AG09309 (cell line): ENCODE data around the gene PHF8.

ENCODE experiments used
- DNase-seq: peaks from one replicate; pipeline ENCODE4 v3.0.0-alpha.2; 2010; ENCODE audit warnings: low read depth
- H3K4me3 ChIP-seq: 2 replicates; pipeline ENCODE4 v1.5.1; 2011; ENCODE audit warnings: mild to moderate bottlenecking, low read depth, low read length, moderate library complexity; ENCODE audit not compliant: control insufficient read depth
- TF ChIP-seq, protein P1 (sequence below): IDR thresholded peaks from 2 replicates; pipeline ENCODE4 v1.5.1; 2011; ENCODE audit warnings: mild to moderate bottlenecking, low read depth, low read length, inconsistent platforms; ENCODE audit not compliant: insufficient read depth, control insufficient read depth; ENCODE audit errors: missing control alignments

The PHF8 gene

DNA sequence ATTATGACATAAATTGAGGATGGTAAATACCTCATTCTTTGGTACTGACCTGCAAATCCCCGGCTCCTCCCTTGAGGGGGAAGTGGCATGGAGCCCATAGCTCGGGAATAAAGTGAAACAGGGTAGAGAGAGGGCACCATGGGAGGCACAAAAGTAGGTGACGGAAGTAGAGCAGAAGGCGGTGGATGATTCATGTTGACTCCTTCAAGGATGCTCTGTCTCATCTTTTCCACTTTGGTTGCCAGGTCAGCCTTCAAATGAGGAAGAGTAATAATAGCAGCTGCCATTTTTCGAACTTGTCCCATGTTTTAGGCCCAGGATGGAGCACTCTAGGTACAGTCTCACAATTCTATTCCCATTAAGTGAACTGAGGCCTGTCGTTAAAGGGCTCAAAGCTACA, 41.4 kb upstream of the PHF8 start:
- DNase-seq = no peak
- H3K4me3 ChIP-seq = no peak overlapping the region
- TF ChIP-seq, protein P1, sequence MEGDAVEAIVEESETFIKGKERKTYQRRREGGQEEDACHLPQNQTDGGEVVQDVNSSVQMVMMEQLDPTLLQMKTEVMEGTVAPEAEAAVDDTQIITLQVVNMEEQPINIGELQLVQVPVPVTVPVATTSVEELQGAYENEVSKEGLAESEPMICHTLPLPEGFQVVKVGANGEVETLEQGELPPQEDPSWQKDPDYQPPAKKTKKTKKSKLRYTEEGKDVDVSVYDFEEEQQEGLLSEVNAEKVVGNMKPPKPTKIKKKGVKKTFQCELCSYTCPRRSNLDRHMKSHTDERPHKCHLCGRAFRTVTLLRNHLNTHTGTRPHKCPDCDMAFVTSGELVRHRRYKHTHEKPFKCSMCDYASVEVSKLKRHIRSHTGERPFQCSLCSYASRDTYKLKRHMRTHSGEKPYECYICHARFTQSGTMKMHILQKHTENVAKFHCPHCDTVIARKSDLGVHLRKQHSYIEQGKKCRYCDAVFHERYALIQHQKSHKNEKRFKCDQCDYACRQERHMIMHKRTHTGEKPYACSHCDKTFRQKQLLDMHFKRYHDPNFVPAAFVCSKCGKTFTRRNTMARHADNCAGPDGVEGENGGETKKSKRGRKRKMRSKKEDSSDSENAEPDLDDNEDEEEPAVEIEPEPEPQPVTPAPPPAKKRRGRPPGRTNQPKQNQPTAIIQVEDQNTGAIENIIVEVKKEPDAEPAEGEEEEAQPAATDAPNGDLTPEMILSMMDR = no peak

DNA sequence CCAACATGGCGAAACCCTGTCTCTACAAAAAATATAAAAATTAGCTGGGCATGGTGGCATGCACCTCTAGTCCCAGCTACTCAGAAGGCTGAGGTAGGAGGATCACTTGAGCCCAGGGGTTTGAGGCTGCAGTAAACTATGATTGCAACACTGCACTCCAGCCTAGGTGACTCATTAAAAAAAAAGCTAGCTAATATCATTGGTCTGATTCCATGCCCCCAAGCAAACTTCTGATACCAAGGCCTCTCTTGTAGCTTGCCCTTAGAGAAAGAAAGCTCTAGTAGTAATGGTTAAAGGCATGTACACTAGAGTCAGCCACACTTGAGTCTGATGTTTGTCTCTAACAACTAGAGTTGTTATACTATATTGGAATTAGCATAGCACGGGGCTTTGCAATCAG, 32.6 kb upstream of the PHF8 start:
- H3K4me3 ChIP-seq = no peak overlapping the region
- TF ChIP-seq, protein P1 = no peak
- DNase-seq = peak; percentile 25

DNA sequence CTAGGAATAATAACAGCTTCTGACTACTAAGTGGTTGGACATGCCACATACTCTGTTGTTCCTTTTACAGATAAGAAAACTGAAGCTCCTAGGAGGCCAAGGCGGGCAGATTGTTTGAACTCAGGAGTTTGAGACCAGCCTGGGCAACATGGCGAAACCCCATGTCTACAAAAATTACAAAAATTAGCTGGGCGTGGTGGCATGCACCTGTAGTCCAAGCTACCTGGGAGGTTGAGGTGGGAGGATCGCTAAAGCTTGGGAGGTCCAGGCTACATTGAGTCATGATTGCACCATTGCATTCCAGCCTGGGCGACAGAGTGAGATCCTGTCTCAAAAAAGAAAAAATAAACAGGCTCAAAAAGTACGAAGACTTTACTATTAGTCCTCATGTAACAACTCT, 30.6 kb upstream of the PHF8 start:
- TF ChIP-seq, protein P1 = no peak
- no peak overlapping the region for H3K4me3 ChIP-seq
- DNase-seq = no peak

DNA sequence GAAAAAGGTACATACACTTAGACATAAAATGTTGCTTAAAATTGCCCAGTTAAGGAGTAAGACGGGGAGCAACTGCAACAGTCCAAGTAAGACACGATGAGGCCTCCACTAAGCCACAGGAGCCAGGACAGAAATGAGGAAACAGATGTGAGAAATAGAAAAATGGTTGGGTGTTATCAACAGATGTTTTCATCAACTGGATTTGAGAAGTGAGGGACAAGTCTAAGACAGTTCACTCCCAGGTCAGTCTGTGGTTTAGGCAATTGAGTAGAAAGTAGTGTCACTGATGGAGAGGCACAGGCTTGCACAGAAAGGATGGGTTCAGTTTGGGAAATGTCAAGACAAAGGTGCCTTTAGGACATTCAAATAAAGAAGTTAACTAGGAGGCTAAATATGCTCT, 23.5 kb upstream of the PHF8 start:
- no peak overlapping the region for H3K4me3 ChIP-seq
- TF ChIP-seq, protein P1 = no peak
- no peak for DNase-seq

DNA sequence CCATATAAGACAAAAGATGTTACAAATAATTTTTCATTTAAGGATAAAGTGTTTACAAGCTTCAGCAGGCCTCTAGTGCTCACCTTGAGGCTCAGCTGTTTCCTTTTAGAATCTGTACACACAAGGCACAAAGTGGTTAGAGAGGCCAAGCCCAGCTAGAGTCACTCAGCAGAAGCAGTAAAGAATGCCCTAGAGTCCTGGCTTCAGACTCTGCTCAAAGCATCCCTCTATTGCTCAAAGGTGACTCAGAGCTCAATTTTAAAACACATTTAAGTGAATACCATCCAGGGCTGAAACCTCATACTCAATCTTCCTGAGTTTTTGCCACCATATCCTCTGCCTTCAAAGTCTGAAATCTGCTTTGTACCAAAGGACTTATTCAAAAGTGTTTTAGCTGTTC, 22.6 kb upstream of the PHF8 start:
- H3K4me3 ChIP-seq = no peak overlapping the region
- DNase-seq = no peak
- TF ChIP-seq, protein P1 = no peak

DNA sequence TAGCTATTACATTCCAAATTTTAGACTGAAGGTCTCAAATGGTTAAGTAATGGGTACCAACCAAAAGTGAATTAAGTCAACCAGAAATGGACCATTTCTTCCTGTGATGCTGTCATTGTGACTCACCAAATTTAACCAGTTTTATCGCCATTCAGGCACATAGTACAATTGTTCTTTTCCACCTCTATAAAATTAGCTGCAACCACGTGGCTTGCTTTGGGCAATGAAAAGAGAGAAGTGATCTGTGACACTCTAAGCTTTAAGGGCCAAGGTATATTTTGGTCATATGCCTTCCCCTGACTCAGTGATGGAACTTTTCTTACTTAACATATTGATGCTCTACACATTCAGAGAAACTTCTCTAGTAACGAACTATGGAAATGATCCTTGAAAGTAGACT, 20.3 kb upstream of the PHF8 start:
- H3K4me3 ChIP-seq = no peak overlapping the region
- DNase-seq = no peak
- TF ChIP-seq, protein P1 = no peak

DNA sequence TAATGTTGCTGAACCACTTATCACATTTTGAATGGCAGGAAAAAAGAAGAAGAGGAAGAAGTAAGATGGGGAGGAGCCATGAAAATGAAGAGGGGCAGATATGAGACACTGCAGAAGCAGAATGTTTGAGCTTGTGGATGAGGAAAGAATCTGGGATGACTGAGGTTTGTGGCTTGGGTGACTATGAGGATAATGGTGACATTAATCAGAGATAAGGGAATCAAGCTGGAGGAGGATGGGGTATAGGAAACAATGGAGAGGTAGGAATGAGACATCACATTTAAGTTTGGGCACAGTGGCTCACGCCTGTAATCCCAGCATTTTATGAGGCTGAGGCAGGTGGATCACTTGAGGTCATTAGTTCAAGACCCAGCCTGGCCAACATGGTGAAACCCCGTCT, 19.1 kb upstream of the PHF8 start:
- H3K4me3 ChIP-seq = no peak overlapping the region
- no peak for DNase-seq
- TF ChIP-seq, protein P1 = no peak
